GM12801 (cell line): ENCODE data around the gene CRYBG3.

Experiments used
- TF ChIP-seq, protein P1 (sequence below): IDR thresholded peaks from one replicate; pipeline ENCODE4 v1.5.1; 2011; ENCODE audit warnings: control low read depth; ENCODE audit not compliant: insufficient read length; ENCODE audit errors: extremely low read depth

CRYBG3 gene

DNA sequence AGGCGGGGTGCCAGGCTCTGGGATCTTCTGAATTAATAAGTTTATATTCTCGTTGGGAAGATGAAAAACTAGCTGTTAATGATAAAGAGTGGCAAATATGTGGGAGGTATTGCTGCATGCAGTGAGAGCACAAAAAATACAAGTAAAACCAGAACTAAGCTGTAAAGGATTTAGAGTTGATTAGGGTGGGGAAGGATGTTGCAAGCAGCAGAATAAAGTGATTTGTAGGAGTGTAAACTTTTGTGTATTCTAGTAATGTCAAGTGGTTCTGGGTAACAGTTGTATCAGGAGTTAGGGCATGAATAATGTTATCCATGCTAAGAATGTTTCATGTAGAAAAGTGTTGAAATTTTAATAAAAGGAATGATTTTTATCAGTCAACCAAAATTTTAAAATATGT is 18.1 kb downstream of the CRYBG3 start:
- TF ChIP-seq, protein P1, sequence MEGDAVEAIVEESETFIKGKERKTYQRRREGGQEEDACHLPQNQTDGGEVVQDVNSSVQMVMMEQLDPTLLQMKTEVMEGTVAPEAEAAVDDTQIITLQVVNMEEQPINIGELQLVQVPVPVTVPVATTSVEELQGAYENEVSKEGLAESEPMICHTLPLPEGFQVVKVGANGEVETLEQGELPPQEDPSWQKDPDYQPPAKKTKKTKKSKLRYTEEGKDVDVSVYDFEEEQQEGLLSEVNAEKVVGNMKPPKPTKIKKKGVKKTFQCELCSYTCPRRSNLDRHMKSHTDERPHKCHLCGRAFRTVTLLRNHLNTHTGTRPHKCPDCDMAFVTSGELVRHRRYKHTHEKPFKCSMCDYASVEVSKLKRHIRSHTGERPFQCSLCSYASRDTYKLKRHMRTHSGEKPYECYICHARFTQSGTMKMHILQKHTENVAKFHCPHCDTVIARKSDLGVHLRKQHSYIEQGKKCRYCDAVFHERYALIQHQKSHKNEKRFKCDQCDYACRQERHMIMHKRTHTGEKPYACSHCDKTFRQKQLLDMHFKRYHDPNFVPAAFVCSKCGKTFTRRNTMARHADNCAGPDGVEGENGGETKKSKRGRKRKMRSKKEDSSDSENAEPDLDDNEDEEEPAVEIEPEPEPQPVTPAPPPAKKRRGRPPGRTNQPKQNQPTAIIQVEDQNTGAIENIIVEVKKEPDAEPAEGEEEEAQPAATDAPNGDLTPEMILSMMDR: no peak

DNA sequence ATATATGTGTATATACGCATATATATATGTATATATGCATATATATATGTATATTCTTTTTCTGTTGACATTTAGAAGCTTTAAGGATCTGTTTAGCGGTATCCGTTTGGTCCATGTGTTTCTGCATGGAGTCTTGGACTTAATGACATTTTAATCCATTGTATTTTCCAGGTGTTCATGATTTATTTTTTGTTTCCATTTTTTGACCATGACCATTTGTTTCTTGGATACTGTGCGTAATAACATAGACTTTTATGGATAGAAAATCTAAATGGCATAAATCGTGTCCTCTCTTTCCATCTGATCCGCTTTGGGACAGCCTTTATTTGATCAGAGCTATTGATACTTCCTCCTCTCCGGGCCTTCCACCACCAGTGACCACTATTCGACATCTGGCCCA is 19.5 kb downstream of the CRYBG3 start:
- TF ChIP-seq, protein P1: no peak

DNA sequence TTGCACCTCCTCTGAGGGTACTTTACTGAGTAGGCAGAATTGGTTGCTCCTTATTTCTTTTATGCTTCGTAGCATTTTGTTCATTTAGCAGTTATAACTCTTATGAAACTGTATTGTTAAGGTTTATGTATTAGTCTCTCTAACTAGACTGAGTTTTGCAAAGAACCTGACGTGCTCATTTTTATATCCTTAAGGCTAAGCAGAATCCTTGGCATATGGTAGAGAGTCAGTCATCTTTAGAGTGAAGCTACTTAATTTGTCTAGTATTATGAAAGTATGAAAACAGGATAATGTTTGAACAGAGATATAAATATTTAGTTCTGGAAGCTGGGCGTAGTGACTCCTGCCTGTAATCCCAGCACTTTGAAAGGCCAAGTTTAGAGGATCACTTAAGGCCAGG is 20.1 kb downstream of the CRYBG3 start:
- TF ChIP-seq, protein P1: no peak

DNA sequence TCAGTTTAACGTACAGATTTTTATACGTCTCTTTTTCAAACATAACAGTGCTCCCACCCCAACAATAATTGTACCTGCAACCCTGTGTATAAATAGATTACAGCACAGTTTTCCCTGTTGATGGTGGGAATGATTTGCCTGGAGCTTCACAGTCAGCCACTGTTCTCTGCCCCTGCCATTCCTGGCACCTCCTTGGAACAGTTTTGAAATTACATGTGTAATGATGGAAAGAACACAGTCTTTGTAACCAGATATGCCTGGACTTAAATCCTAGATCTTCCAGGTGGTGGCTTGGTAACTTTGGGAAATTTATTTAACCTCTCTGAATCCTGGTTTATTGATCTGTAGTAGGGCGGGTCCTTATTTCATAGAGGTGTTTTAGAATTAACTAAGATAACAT is 27.0 kb downstream of the CRYBG3 start:
- TF ChIP-seq, protein P1: no peak

DNA sequence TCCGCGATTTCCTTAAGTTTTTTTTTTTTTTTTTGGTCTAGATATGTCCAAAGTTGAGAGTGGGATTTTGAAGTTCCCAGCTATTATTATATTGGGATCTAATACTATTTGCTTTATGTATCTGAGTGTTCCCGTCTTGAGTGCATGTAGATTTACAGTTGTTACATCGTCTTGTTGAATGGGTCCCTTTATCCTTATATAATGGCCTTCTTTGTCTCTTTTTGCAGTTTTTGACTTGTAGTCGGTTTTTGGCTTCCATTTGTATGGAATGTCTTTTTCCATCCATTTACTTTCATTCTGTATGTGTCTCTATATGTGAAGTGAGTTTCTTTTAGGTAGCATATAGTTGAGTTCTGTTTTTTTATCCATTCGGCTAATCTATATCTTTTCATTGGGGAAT is 35.6 kb downstream of the CRYBG3 start:
- TF ChIP-seq, protein P1: no peak

DNA sequence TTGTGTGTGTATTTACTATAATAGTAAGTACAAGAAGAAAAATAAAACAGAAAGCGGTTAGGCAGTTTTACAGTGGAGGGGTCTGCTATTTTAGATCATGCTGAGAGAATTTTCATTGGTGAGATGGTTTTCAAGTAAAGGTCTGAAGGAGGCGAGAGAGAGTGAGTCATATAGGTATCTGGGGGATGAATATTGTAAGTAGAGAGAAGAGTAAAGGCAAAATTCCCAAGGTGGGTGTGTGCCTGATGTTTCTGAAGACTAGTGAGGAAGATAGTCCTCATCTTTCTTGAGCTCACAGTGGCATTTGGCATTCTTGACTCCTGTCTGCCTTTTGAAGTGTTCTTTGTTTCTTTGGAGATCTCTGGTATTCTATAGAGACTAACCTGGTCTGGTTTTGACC is 38.6 kb downstream of the CRYBG3 start:
- TF ChIP-seq, protein P1: no peak

DNA sequence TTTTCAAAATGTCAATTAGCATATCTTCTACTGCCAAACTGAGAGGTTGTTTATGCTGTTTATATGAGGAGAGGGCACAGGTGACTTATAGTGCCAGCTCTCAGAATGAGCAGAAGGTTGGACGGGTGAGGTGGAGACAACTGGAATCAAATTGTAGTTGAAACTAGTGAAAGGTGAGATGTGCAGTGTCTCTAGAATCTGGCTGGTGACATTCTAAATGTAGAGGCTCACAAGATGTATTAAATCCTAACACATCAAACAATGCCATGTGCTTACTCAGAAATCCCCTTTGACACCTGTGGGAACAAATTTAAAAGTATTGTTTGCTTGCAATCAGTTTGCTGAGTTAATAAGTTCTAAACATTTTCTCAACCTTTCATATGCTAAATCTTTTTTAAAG is 40.8 kb downstream of the CRYBG3 start:
- TF ChIP-seq, protein P1: no peak

DNA sequence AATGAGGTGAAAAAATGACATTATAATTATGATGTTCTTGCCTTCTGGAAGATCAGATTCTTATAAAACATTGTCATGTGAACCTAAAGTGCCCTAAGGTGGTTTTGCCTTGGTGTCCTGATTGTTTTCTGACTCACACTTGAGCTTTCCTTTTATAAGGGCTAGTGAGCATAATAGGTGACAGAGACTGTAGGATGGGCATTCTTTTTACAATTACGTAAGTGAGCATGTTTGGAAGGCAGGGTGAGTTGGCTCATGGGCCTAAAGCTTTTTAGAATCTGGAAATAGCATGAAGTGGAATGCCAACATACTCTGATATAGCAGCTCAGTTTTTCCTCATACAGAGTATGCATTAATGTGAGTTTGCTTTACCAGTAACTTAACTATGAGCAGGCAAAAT is 41.2 kb downstream of the CRYBG3 start:
- TF ChIP-seq, protein P1: no peak
